Fibroblast of skin of left biceps (primary cell): ENCODE results near the gene ZNF462.
"Not testable (repeated sequence)": the region's sequence is repeated elsewhere in the genome, so short reads cannot be mapped to it uniquely, and the experiment has no call there.

Experiments used
- DNase-seq, 2 experiments: peaks; one replicate each; pipeline ENCODE4 v3.0.0-alpha.2; 2013; ENCODE audit warnings: low read depth in 2 of 2

ZNF462 gene

DNA sequence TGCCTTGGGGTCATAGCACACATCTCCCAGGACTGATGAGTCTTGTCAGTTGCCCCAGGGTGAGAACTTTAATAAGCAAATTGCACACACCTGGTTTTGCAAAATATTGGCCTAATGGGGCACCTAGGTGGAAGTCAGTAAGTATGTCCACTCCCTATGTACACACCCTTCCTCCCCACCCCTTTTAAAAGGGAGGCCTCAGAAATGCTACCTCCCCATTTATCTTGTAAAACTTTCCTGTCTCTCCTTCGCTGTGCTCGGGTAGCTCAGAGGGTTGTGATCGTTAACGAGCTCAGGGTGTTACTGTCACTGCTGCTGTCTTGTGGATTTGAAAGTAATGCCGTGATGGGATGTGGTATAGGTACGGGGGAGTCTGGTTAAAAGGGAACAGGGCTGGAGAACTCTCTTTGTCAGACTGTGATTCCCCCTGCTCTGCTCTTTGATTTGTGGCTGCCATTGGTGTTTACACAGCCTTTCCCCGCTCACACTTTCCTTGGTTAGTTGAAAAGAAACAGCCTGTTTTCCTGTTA is 26.2 kb downstream of the ZNF462 start:
- DNase-seq = no peak

- DNase-seq = no peak
Observed at GRCh38 chr9:106890608-106891007, 27.6 kb downstream of the ZNF462 start.

GRCh38 chr9:106891286-106891685 is 28.3 kb downstream of the ZNF462 start:
- DNase-seq = no peak

DNA sequence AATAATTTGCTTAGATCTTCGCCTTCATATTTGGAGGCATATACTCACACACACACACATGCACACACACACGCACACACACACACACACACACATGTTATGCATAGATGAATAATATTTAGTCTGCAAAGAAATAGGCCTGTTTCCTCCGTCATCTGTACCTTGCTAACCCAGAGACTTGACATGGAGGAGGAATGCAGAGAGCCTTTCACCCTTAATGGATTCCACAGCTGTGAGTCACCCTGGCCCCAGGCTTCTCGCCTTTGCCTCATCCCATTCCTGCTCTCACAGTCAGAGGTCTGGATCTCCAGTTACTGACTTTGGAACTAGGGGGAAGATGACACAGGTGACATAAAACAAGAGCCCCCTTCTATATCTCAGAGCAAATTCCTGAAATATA is 29.7 kb downstream of the ZNF462 start:
- peak; percentile 92 to 93 for DNase-seq

- DNase-seq = no peak
Observed at GRCh38 chr9:106893088-106893487, 30.1 kb downstream of the ZNF462 start.

GRCh38 chr9:106896695-106897094 is 33.7 kb downstream of the ZNF462 start:
- no peak for DNase-seq

GRCh38 chr9:106897236-106897635 is 34.3 kb downstream of the ZNF462 start:
- DNase-seq = peak in 1 of 2 experiments; percentile 36

DNA sequence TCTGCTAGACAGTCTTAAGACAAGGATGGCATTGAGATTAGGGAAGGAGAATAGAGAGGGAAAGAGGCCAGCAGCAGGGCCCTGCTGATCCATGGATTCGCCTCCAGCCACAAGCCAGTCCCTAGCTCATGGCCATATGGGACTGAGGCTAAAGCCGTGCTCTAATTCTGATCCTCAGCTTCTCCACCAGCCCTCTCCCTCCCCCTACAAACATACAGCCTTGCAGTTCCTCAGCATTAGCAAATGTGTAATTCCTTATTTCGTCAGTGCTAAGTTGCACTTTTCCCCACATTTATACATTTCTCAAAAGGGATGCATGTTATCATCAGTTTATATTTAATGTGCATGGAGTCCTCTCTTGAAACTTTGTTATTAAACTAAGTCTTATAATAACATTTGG is 34.8 kb downstream of the ZNF462 start:
- DNase-seq = no peak

- not testable (repeated sequence) for DNase-seq
Observed at GRCh38 chr9:106900523-106900922, 37.6 kb downstream of the ZNF462 start.

DNA sequence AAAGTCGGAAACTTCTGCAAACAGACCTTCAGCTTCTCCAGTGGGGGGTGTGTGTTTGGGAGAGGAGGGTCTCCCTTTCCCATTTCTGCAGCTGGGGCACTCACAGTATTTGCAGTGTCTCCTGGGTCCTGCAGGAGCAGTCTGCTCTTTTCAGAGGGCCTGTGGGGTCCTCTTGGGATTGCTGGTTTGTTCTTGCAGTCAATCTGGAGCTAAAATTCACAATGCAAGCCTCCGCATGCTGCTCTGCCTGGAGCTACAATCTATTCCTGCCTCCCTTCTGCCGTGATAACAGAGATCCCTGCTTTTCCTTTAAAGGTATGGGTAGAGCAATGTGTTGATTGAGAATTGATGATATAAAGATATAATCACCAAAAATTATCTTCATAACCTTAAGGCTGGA is 43.2 kb downstream of the ZNF462 start:
- no peak for DNase-seq

GRCh38 chr9:106911951-106912350 is 49.0 kb downstream of the ZNF462 start:
- DNase-seq = no peak

GRCh38 chr9:106913276-106913675 is 50.3 kb downstream of the ZNF462 start:
- no peak for DNase-seq

GRCh38 chr9:106915851-106916250 is 52.9 kb downstream of the ZNF462 start:
- DNase-seq = no peak

GRCh38 chr9:106916466-106917235 is 53.7 kb downstream of the ZNF462 start:
- DNase-seq = peak; percentile 65 to 66

DNA sequence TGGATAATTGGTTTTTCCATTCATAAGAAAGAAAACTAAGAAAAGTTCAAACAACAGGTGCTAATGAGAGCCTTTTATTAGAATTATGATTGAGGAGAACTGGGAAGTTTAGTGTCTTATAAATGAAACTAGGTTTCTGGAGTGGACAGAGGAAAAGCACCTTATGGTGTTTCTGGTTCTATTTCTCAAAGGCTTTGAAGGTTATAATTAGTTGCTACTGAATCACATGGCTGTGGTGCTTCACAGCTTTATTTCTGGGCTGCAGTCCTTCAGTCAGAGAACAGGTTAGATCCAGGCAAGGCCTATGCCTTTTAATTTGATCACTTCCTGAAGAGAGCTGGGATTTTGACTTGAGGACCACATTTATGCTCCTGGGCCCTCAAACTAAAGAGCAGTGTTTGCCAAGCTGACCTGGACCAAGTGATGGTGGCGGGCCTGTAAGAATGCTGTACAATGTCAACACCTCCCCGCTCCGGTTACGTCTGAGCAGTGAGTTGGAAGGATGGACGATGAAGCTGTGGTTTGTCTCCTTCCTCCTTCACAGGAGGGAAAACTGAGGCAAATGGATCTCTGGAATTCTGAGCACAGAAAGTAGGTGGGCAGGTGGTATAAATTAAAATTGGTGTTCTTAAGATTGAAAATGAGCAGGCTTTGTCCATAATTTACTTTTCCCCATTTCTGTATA is 56.0 kb downstream of the ZNF462 start:
- no peak for DNase-seq

DNA sequence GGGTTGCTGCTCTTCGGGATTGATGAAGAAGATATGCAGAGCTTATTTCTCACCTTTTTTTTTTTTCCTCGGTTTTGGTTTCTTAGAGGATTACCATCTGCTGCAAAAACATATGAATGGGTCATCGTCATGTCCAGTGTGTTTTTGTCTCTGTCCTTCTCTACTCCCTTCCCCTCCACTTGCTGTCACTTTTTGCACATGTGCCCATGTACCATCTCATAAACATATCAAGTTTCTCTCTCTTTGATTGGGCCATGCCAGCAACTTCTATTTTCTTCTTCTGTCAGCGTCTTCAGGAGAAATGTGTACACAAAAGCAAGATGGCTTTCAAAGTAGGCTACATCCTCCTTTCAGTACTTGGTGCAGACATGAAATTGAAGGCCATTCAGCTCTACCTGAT is 57.1 kb downstream of the ZNF462 start:
- DNase-seq = no peak

GRCh38 chr9:106920701-106921283 is 57.8 kb downstream of the ZNF462 start:
- no peak for DNase-seq

GRCh38 chr9:106921341-106921899 is 58.5 kb downstream of the ZNF462 start:
- peak in 1 of 2 experiments; percentile 24 for DNase-seq

DNA sequence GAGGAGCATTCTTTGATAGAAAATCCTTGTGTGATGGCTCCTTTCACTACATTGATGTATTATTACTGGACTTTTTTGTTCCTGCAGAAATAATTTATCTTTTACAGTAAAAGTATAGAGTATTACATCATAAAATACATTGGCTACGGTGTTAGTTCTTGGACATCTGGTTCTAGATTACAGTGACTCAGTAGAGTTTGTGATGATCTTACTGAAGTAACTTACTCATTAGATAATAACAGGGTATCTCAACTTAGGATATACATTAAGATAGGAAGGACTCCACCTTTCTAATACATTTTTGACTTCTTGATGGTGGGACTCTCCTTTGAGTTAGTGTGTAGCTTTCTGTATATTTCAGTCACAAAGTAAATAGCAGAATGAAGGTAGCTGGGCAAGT is 59.1 kb downstream of the ZNF462 start:
- DNase-seq = no peak

- DNase-seq = no peak
Observed at GRCh38 chr9:106925392-106925791, 62.4 kb downstream of the ZNF462 start.

- DNase-seq = no peak
Observed at GRCh38 chr9:106927916-106928315, 65.0 kb downstream of the ZNF462 start.

GRCh38 chr9:106928350-106928749 is 65.4 kb downstream of the ZNF462 start:
- no peak for DNase-seq
